Left lung (tissue), 10 donors: Measurements from ENCODE around the gene HAGHL. TPM values are rescaled to one million over a fixed set of nuclear protein-coding genes. Genes with fewer than 3 reads are reported as not detected.

Source experiments
- ATAC-seq: fragments of 200-7000 bp; cut with Tn5 transposase; one replicate; pipeline ENCODE4 v1.9.1; 2020; ENCODE audit warnings: moderate library complexity
- DNase-seq, 4 donors: peaks; one replicate each; pipeline ENCODE4 v3.0.0-alpha.2; 2013 to 2020
- H3K27ac ChIP-seq, 2 donors: fragments of 200-600 bp; sonication (generic) in 1 of 2; one replicate each; pipeline versions ENCODE4 v1.5.0 to v1.8.0; 2020 to 2021
- H3K27me3 ChIP-seq, 2 donors: fragments of 200-600 bp; sonication (generic) in 1 of 2; one replicate each; pipeline versions ENCODE4 v1.5.0 to v1.8.0; 2020 to 2021
- H3K36me3 ChIP-seq, 2 donors: fragments of 200-600 bp; sonication (generic) in 1 of 2; one replicate each; pipeline versions ENCODE4 v1.5.0 to v1.8.0; 2020 to 2021
- H3K4me1 ChIP-seq, 2 donors: fragments of 200-600 bp; one replicate each; pipeline ENCODE4 v1.8.0; 2021
- H3K4me3 ChIP-seq, 2 donors: fragments of 200-600 bp; sonication (generic) in 1 of 2; one replicate each; pipeline versions ENCODE4 v1.5.0 to v1.8.0; 2020 to 2021; ENCODE audit warnings: mild to moderate bottlenecking in 1 of 2
- H3K9me3 ChIP-seq, 2 donors: fragments of 200-600 bp; sonication (generic) in 1 of 2; one replicate each; pipeline versions ENCODE4 v1.5.0 to v1.8.0; 2020 to 2021
- intact Hi-C, 2 donors: fragments of 100-400 bp; cut with DNase I; formaldehyde crosslinking; loops; one replicate each; pipeline versions ENCODE4 v1.11.2 to v1.14.2; 2022
- polyA plus RNA-seq, 6 donors: library from polyadenylated mRNA; unstranded; fragments of 120-200 nt; gene quantifications; one replicate each; pipeline ENCODE4 v1.2.1, GENCODE V29; 2013; ENCODE audit not compliant: insufficient read length in 6 of 6
- total RNA-seq, 2 donors: library from RNA; stranded (reverse); fragmentation: NEBNext Ultra II Directional; extraction: Animal tissue kit (Norgen Biotek cat#: 25700); gene quantifications; one replicate each; pipeline ENCODE4 v1.2.1, GENCODE V29; 2021
- TF ChIP-seq, protein P1 (sequence below), 2 donors: fragments of 200-600 bp; sonication (generic) in 1 of 2; IDR thresholded peaks; one replicate each; pipeline versions ENCODE4 v1.5.0 to v1.8.0; 2021; ENCODE audit warnings: antibody characterized with exemption in 2 of 2
- donor health status: DM: no; HTN: yes; CAD: no.
- donor health status: DM: no; HTN: no; CAD: no.

The HAGHL gene
- total and polyA plus RNA-seq, 8 donors: 2.4 to 9.9 (median 4.4) TPM

DNA sequence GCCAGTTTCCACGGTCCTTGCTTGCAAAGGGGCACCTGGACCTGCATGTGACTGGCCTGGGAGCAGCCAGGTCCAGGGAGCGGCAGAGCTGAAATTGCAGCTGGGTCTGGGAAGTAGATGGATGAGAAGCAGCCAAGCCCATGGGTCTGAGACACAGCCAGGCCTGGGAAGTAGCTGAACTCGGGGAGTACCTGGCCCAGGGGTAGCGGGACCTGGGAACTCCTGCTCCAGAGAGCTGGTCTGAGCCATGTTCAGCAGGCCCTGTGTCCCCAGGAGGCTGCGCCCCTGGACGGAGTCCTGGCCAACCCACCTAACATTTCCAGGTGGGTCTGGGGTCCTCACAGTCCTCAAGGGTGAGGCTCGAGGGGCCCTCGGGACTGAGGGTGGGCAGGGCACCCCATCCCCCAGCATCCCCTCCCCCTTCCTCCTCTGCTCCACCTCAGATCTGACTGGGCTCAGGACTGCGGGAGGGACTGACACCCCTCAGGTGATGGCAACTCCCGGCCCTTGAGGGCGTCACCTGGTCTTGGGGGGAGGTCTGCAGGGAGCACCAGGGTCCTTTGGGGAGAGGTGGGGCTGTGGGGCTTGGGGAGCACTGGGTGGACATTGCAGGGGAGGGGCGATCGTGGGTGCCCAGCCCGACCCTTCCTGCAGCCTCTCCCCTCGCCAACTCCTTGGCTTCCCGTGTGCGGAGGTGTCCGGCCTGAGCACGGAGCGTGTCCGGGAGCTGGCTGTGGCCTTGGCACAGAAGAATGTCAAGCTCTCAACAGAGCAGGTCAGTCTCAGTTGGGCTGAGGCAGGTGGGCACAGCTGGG, 36.7 kb downstream of the HAGHL start:
- no peak overlapping the region for H3K27ac ChIP-seq
- H3K4me3 ChIP-seq: no peak overlapping the region
- no peaks in the 10 kb centered on the region for H3K4me1 ChIP-seq
- no peaks in the 10 kb centered on the region for H3K9me3 ChIP-seq
- TF ChIP-seq, protein P1, sequence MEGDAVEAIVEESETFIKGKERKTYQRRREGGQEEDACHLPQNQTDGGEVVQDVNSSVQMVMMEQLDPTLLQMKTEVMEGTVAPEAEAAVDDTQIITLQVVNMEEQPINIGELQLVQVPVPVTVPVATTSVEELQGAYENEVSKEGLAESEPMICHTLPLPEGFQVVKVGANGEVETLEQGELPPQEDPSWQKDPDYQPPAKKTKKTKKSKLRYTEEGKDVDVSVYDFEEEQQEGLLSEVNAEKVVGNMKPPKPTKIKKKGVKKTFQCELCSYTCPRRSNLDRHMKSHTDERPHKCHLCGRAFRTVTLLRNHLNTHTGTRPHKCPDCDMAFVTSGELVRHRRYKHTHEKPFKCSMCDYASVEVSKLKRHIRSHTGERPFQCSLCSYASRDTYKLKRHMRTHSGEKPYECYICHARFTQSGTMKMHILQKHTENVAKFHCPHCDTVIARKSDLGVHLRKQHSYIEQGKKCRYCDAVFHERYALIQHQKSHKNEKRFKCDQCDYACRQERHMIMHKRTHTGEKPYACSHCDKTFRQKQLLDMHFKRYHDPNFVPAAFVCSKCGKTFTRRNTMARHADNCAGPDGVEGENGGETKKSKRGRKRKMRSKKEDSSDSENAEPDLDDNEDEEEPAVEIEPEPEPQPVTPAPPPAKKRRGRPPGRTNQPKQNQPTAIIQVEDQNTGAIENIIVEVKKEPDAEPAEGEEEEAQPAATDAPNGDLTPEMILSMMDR (IDR thresholded peaks at IDR 0.05): no peak
- intact Hi-C loops: no loop called here
- peaks cover 0 to 38% of the 10 kb centered on the region in 2 donors for H3K27me3 ChIP-seq
- no peaks in the 10 kb centered on the region for H3K36me3 ChIP-seq
- DNase-seq (no peak), ATAC-seq (no peak)

DNA sequence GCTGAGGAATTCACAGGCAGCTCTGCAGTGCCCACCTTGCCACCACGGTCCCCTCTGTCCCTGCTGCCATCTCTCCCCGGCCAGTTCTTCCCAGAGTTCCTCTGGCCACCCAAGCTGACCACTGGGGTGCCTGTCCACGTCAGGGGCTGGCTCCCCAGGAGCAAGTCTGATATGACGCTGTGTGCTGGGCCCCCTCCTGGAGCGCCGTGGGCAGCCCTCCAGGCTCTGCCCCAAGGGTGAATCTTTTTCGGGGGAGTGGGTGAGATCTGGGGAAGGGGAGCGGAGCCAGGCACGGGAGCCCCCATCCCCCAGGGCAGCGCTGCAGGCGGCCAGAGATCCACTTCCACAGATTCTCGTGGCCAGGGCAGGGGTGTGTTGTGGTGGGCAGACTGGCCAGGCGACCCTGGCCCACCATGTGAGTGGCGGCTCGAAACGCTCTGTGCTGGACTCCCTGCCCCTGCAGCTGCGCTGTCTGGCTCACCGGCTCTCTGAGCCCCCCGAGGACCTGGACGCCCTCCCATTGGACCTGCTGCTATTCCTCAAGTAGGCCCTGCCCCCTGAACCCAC, 37.4 kb downstream of the HAGHL start:
- ATAC-seq (no peak), DNase-seq (no peak)
- Histone ChIP-seq H3K4me1 (no peaks in the 10 kb centered on the region), H3K27me3 (peaks cover 0 to 39% of the 10 kb centered on the region in 2 donors), H3K9me3 (no peaks in the 10 kb centered on the region), H3K36me3 (no peaks in the 10 kb centered on the region), H3K27ac (no peak overlapping the region), H3K4me3 (no peak overlapping the region)
- TF ChIP-seq, protein P1 (IDR thresholded peaks at IDR 0.05): no peak
- intact Hi-C loops: no loop called here

DNA sequence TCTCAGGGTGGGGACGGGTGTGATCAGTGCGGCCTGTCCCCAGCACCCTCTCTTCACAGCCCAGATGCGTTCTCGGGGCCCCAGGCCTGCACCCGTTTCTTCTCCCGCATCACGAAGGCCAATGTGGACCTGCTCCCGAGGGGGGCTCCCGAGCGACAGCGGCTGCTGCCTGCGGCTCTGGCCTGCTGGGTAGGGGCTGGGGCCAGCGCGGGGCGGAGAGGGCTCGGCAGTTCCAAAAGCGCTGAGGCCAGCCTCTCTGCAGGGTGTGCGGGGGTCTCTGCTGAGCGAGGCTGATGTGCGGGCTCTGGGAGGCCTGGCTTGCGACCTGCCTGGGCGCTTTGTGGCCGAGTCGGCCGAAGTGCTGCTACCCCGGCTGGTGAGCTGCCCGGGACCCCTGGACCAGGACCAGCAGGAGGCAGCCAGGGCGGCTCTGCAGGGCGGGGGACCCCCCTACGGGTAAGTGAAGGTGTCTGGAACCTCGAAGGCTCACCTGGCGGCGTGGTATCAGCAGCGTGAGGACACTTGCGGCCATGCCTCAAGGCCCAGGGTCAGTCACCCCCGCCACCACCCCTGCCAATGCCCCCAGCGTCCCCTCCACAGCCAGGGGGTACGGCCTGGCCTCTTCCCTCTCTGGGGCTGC, 38.1 kb downstream of the HAGHL start:
- H3K27ac ChIP-seq: no peak overlapping the region
- no peaks in the 10 kb centered on the region for H3K9me3 ChIP-seq
- no peak overlapping the region for H3K4me3 ChIP-seq
- intact Hi-C loops: no loop called here
- ATAC-seq (no peak), DNase-seq (no peak)
- no peaks in the 10 kb centered on the region for H3K4me1 ChIP-seq
- H3K36me3 ChIP-seq: no peaks in the 10 kb centered on the region
- TF ChIP-seq, protein P1 (IDR thresholded peaks at IDR 0.05): no peak
- peaks cover 0 to 46% of the 10 kb centered on the region in 2 donors for H3K27me3 ChIP-seq

DNA sequence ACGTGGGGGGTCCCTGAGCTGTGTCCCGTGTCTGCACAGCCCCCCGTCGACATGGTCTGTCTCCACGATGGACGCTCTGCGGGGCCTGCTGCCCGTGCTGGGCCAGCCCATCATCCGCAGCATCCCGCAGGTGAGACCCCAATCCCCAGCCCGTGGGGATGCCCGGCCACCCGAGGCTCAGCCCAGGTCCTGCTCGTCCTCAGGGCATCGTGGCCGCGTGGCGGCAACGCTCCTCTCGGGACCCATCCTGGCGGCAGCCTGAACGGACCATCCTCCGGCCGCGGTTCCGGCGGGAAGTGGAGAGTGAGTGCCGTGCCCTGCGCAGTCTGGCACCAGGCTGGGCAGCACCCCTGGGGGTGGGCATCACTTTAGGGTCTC, 38.6 kb downstream of the HAGHL start:
- intact Hi-C loops: no loop called here
- no peaks in the 10 kb centered on the region for H3K36me3 ChIP-seq
- DNase-seq: no peak
- no peak for ATAC-seq
- TF ChIP-seq, protein P1 (IDR thresholded peaks at IDR 0.05): no peak
- no peaks in the 10 kb centered on the region for H3K4me1 ChIP-seq
- no peak overlapping the region for H3K27ac ChIP-seq
- H3K9me3 ChIP-seq: no peaks in the 10 kb centered on the region
- no peak overlapping the region for H3K4me3 ChIP-seq
- H3K27me3 ChIP-seq: peaks cover 0 to 48% of the 10 kb centered on the region in 2 donors
